CD4-positive, alpha-beta T cell treated with Interleukin-15 for 1 hour (primary cell): ENCODE data around the gene KIF13A.
"Not testable (repeated sequence)": the region's sequence is repeated elsewhere in the genome, so short reads cannot be mapped to it uniquely, and the experiment has no call there.

Experiments used
- DNase-seq: peaks from one replicate; pipeline ENCODE4 v3.0.0-alpha.2; 2020

KIF13A gene

DNA sequence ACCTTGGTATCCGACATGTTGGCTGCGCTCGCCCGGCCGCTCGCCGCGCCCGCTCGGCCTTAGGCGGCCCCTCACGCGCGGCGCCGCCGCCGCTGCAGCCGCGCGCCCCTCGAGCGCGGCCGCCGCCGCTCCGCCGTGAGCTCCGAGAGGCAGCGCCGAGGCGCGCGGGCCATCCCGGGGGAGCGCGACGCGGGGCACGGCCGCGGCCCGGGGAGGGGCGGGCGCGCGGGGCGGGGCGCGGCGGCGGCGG, at the start of gene KIF13A:
TSS of gene KIF13A (minus strand) at position 189 of the 250 bp plus-strand sequence. CDS start at position 17, 172 bp downstream.
- no peak for DNase-seq

DNA sequence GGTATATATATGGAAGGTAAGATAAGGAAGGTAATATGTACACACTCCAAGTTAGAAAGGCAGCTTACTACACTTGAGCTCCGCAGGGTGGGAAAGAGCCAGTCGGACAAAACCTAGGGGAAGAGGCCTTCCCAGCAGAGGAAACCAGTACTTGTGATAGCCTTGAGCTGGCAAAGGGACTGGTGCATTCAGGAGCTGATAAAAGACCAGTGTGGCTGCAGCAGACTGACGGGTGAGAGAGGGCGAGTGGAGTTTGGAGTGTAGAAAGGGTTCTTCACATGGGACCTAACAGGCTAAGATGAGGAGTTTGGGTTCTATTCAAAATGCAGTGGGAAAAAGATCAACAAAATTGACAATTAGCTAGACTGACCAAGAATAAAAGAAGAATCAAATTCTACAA, 49.3 kb upstream of the KIF13A start:
- DNase-seq: no peak

DNA sequence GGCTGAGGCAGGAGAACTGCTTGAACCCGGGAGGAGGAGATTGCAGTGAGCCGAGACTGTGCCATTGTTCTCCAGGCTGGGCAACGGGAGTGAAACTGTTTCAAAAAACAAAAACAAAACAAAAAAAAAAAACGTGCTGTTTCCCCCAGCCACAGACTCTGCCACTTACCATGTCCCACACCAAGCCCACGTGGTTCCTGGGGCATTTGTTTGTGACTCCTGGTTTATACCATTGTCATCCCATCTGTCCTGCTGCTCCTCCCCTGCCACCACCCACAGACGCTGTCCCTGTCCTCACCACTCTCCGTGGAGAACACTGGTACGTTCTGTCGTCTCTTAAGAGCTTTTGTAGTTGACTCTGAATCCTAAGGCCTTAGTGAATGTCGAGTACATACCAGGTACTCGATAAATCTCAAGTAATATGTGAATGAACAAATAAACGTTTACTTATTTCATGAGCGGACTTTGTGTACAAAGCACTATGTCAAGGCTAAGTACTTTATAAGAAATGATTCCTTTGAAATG, 48.0 kb upstream of the KIF13A start:
- no peak for DNase-seq

DNA sequence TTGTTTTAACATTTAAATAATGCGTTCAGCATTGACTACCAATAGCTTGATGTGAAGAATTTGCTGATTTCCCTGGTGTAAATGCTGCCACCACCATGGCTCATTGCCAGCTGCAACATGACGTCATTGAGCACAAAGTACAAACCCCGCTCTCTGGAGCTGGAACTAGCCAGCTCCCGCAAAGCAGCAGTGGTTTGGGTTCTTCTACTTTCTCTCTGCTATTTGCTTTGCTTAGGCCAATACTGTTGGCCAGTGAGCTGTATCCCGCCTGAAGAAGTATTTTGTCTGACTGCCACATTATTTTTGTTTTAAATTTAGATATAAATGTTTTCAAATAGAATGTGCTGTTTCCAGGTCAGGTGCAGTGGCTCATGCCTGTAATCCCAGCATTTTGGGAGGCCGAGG, 47.4 kb upstream of the KIF13A start:
- no peak for DNase-seq

DNA sequence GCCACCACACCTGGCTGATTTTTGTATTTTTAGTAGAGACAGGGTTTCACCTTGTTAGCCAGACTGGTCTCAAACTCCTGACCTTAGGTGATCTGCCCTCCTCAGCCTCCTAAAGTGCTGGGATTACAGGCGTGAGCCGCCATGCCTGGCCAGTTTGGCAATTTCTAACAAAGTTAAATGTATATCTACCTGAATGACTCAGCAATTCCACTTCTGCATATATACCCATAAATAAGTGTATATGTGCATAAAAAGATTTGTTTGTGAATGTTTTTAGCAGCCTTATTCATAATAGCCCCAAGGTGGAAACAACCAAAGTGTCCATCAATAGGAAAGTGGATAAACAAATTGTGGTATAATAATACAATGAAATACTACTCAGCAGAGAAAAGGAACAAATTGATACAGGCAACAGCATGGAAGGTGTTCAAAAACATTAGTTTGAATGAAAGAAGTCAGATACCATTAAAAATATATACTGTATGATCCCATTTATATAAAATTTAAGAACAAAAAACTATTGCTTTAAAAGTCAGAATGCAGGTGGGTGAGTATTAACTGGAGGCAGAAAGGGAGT, 44.3 kb upstream of the KIF13A start:
- no peak for DNase-seq

DNA sequence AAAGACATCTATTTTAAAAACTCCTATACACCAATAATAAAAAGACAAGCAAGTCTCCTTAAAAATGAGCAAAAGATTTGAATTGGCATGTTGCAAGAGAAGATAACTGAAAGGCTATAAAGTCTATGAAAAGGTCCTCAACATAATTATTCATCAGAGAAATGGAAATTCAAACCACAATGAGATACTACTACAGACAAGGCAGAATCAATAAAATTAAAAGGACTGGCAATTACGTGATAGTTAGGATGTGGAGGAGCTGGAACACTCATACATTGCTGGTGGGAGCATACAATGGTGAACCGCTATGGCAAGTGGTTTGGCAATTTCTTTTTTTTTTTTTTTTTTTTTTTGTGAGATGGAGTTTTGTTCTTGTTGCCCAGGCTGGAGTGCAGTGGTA, 43.8 kb upstream of the KIF13A start:
- DNase-seq: no peak

DNA sequence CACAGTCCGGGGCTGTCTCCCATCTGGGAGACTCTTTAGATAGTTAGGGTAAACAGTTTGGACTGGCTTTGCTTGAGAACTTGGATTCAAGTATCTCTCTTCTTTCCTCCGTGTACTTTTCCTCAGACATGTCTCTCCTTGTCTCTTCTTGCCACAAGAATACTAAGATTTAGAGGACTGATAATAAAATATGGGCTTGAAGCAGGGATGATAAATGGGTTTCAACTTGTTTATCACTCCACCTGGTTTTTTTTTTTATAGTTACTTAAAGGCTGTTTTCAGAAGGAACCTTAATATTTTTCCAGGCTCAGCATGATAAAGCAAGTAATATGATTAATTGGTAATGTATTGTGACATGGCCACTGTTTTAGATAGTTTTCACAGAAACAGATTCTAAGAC, 40.9 kb upstream of the KIF13A start:
- DNase-seq: no peak

DNA sequence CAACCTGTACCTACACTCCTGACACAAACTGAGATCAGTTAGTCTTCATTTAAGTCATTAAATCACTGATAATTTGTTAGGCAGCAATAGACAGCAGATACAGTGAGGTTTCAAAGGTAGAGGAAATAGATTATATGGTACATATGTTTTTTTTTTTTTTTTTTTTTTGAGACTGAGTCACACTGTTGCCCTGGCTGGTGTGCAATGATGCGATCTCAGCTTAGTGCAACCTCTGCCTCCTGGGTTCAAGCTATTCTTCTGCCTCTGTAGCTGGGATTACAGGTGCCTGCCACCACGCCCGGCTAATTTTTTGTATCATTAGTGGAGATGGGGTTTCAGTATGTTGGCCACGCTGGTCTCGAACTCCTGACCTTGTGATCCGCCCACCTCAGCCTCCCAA, 38.2 kb upstream of the KIF13A start:
- no peak for DNase-seq

DNA sequence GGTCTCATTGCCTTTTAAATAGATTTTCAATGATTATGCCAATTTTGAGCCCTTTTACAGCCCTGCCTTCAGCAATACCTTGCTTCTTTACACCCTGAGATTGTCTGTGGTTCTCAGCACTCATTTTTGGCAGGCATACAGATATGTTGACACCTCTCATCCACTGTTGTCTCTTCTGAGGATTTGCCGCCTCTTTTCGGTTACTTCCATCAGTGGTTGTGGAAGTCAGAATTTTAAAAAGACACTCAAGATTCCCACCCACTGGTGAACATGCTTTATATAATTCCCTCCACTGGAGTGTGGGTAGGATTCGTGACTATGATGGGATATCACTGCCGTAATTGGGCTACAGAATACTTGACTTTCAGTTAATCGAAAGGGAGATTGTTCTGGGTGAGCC, 37.4 kb upstream of the KIF13A start:
- no peak for DNase-seq

DNA sequence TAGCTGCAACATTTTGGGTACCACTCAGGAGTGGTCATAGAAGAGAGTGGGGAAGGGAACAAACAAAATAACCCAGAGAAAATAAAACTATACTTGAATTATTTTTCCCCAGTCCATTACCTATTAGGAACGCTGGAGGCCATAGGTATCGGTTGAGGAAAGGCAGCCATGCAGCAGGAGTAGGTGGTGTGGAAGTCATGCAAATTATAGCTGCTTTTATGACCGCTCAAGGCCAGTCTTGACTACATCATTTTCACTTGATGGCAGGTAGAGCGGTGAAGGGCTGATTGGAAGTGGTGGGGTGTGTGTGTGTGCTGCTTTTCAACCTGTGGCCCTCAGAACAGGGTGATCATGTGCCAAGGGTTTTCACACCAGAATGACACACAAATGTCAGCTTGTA, 36.5 kb upstream of the KIF13A start:
- no peak for DNase-seq

DNA sequence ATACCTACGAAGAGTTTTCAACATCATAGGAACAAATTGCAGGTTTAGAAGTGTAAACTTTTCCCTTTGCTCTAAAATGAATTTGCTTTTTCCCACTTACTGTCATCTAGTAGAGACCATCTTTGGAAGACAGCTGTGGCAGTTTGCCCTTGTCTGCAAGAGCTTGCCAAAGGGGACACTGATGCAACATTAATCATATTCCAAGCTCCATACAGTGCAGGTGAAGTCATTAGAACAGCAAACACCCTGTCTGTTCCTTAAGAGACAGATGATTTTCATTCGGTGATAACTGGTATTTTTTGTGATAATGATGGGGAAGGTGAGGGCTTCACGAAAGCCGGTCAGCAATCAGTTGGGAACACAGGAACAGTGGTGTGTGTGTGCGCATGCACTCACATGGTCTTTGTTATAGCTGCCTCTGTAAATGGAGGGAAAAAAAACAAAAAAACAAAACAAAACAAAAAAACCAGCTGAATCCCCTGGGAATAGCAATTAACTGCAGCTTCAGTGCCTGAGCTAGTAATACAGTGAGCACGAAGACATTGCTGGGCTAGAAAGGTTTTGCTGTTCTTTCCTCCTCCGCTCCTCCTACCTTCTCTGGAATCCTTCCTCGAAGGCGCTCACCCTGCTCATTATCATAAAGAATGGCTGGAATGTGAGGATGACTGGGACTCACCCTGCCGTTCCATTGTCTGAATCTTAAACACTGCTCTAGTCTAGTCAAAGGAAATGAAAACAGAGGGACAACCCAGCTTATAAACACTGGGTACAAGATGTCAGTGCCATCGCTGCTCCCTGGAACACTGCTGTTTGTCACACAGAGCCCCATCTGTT, 35.2 kb upstream of the KIF13A start:
- DNase-seq: no peak

DNA sequence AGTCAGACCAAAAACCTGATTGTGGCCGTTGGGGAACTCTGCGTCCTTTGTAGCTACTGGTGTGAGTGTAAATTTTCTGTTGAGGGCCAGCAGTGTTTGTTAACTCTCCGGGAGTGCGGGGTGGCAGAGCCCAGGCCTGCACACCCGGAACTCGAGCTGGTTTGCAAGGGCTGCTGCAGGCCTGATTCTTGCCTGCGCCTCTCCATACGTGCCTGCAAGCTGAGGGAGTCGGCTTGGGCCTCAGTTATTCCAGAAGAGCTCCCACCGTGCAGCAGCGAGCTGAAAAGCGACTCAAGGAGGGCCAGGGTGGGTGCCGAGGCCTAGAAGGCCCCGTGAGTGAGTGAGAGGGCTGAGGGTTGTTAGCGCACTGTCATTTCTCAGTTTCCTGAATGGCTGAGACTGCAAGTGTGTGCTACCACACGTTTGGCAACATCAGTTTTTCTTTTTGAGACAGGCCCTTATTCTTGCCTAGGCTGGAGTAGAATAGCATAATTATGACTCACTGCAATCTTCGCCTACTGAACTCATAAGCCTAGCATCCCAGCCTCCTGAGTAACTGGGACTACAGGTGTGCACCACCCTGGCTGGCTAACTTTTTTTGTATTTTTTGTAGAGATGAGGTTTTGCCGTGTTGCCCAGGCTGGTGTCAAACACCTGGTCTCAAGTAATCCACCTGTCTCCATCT, 33.9 kb upstream of the KIF13A start:
- DNase-seq: no peak

DNA sequence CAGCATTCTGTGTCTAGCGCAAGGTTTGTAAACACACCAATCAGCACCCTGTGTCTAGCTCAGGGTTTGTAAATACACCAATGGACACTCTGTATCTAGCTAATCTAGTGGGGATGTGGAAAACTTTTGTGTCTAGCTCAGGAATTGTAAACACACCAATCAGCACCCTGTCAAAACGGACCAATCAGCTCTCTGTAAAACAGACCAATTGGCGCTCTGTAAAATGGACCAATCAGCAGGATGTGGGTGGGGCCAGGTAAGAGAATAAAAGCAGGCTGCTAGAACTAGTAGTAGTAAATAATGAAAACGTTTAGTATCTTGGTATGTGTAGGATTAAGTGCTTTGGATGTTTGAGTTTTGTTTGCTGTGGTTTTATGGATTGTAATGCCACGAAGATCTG, 33.1 kb upstream of the KIF13A start:
- not testable (repeated sequence) for DNase-seq

DNA sequence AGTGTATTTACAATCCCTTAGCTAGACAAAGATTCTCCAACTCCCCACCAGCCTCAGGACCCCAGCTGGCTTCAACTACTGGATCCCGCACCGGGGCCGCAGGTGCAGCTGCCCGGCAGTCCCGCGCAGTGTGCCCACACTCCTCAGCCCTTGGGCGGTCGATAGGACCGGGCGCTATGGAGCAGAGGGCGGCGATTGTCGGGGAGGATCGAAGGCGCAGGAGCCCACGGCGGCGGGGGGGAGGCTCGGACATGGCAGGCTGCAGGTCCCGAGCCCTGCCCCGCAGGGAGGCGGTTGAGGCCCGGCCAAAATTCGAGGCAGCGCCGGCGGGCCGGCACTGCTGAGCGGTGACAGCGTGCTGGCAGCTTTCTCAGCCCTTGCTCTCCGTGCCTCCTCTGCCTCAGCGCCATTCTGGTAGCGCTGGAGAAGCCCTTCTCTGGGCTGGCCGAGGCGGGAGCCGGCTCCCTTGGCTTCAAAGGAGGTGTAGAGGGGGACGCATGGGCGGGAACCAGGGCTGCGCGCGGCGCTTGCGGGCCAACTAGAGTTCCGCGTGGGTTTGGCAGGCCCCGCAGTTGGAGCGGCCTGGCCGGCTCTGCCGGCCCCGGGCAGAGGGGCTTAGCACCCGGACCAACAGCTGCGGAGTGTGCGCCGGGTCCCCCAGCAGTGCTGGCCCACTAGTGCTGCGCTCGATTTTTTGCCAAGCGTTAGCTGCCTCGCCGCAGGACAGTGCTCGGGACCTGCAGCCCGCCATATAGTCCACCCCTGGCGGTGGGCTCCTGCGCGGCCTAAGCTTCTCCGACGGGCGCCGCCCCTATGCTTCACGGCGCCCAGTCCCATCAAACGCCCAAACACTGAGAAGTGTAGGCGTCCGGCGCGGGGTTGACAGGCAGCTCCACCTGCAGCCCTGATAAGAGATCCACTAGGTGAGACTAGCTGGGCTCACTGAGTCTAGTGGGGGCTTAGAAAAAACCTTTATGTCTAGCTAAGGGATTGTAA, 32.4 kb upstream of the KIF13A start:
- no peak for DNase-seq

DNA sequence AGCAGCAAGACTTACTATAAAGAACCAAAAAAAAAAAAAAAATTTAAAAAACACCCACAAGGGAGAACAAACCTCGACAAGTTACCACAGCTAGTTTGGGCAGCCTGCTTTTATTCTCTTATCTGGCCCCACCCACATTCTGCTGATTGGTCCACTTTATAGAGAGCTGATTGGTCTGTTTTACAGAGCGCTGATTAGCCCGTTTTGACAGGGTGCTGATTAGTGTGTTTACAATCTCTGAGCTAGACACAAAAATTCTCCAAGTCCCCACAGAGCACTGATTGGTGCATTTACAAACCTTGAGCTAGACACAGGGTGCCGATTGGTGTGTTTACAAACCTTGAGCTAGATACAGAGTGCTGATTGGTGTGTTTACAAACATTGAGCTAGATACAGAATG, 31.7 kb upstream of the KIF13A start:
- not testable (repeated sequence) for DNase-seq

DNA sequence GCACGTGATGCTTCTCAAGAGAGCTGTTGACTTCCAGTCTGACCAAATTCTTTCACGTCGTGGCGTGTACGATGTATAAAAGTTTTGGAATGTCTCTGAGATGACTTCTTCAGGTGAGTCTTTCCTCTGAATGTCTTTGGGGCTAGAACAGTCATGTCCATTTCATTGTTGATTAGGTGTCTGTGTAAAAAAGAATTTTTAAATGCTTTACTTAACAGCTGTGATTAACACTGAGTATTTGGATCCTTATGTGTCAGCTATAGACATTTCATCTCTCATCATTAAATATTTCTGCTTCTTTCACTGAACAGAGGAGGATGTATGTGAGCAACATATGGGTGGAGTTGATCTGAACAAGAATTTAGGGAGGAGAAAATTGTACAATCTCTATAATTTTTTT, 29.3 kb upstream of the KIF13A start:
- DNase-seq: no peak

DNA sequence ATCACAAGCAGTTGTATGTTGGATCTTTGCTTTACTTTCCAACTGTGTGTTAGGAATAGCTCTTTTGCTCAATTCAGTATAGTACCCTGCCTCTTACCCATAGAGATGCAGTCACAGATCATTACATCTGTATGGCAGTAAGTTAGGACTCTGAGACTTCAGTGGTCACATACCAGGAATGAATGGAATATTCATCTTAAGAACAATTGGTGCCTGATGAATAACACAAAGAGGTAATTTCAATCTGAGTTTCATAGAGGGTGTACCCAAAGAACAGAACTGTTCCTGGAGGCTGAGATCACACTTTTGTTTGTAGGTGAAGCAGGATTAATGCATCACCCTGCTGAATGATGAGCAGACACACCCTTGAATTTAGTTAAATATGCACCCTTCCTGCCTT, 28.7 kb upstream of the KIF13A start:
- no peak for DNase-seq

DNA sequence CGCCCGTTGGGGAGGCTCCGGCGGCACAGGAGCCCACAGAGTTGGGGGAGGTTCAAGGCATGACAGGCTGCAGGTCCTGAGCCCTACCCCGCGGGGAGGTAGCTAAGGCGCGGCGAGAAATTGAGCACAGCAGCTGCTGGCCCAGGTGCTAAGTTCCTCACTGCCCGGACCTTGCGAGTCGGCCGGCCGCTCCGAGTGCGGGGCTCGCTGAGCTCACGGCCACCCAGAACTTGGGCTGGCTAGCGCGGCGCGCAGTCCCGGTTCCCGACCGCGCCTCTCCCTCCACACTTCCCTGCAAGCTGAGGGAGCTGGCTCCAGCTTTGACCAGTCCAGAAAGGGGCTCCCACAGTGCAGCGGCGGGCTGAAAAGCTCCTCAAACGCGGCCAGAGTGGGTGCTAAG, 23.9 kb upstream of the KIF13A start:
- DNase-seq: no peak

DNA sequence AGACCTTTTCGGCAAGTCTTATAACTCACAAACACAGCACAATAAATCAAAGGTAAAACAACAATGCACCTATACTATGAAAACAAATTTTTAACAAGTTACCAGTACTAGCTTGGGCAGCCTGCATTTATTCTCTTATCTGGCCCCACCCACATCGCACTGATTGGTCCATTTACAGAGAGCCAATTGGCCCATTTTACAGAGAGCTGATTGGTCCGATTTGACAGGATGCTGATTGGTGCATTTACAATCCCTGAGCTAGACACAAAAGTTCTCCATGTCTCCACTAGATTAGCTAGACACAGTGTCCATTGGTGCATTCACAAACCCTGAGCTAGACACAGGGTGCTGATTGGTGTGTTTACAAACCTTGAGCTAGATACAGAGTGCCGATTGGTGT, 23.1 kb upstream of the KIF13A start:
- DNase-seq: not testable (repeated sequence)

DNA sequence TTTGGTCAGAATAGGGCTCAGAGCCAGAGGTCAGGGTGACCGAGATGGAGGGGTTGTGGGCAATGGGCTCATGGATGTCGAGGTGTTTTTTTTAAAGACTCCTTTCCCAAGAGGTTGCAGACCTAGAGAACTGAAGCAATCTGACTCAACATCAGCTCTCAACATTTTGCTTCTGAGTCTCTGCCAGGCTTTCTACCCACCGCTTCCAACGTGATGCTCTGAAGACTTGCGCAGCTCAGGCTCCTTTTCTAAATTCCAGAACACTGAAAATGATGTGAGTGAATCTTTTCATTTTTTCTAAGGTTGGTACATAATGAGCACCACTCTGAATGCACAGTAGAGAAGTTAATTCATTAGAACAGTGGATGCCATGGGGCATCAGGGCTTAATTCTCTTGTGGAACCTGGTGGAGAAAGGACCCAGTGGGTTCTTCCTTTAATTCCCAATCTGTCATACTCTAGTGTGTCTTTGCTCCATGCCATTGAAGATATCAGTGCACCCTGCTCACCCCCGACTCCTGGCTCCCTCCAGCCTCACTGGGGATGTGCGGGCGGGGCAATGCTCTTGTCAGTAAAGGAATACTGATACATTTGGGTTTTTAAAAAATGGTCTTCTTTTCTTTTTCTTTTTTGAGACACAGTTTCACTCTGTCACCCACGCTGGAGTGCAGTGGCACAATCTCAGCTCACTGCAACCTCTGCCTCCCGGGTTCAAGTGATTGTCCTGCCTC, 17.0 kb upstream of the KIF13A start:
- DNase-seq: no peak

DNA sequence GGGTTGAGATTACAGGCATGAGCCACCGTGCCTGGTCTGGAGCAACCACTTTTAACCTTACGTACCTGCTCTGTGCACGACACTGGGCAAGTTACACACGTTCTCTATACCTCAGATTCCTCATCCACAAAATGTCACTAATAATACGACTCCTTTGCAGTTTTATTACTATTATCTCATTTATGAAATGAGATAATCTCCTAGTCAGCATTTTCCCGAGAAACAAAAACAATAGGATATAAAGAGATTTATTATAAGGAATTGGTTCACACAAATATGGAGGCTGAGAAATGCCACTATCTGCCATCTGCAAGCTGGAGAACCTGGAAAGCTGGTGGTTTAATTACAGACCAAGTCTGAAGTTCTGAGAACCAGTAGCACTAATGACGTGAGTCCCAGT, 12.0 kb upstream of the KIF13A start:
- no peak for DNase-seq

DNA sequence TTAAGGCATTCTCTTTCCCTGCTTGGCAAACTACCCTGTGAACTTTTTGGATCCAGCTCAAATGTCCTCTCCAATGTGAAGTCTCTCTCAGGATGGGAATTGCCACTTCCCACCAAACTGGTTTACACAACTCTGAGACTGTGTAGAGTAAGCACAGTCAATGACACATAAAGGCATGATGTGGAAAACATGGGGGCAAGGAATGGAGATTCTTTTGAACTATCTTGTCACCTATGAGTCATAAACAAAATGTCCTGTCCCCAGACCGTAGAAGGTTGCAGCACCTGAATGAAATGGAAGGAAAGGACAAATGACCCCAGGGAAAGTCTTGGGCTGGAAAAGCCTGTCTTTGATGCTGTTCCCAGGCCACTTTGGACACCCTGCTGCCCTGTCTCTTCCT, 11.0 kb upstream of the KIF13A start:
- no peak for DNase-seq
